Measurements from ENCODE around the gene GABBR2.

Gene GABBR2

DNA sequence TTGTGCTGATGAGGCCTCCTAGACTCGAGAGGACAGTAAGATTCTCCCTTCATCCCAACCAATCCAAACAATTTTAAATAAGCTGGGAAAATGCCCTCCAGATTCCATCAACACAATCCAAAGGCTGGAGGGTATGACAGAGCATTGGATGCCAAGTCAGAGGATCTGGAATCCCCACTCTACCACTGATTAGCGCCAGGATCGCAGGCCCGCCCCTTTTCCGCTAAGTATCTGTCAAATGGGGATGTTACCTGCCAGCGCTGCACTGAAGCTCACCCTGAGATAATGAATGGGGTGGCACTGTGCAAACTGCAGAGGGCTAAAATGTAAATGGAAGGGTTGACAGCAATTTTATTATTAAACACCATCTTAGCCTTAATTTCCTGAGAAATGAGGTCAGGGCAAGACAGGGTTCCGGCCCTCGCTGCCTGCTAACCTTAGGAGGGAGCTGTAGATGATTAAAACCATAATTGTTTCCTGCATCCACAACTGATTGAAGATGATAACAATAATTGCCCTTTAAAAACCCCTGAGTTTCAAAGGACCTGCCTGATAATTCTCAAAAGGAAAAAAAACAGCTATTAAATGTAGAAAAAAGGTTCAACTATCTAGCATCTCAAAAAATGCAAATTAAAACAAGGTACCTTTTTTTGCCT is 31.6 kb upstream of the GABBR2 start:
- Histone ChIP-seq H3K27ac (ENCODE audit: low read depth, low read length) (no peak overlapping the region), H3K4me1 (ENCODE audit: insufficient read depth, low read length) (no peaks in the 10 kb centered on the region), H3K9ac (ENCODE audit: low read depth, low read length) (no peak overlapping the region), H3K36me3 (ENCODE audit: insufficient read depth, low read length) (peaks cover 60% of the 10 kb centered on the region), H3K4me3 (ENCODE audit: low read length) (no peak overlapping the region), H3K9me3 (ENCODE audit: insufficient read depth, low read depth, low read length) (peaks cover 7% of the 10 kb centered on the region), H3K27me3 (ENCODE audit: insufficient read depth, low read length) (no peaks in the 10 kb centered on the region)
- WGBS = 94% methylated on average over 8 of the region's 8 CpGs

GRCh38 chr9:98738741-98739140 is 30.0 kb upstream of the GABBR2 start:
- Histone ChIP-seq H3K27ac (ENCODE audit: low read depth, low read length) (no peak overlapping the region), H3K36me3 (ENCODE audit: insufficient read depth, low read length) (peaks cover 60% of the 10 kb centered on the region), H3K4me1 (ENCODE audit: insufficient read depth, low read length) (no peaks in the 10 kb centered on the region)

GRCh38 chr9:98736226-98736625 is 27.5 kb upstream of the GABBR2 start:
- peaks cover 7% of the 10 kb centered on the region for H3K9me3 ChIP-seq (ENCODE audit: insufficient read depth, low read depth, low read length)
- peaks cover 52% of the 10 kb centered on the region for H3K36me3 ChIP-seq (ENCODE audit: insufficient read depth, low read length)
- WGBS = 95% methylated on average over 12 of the region's 12 CpGs
- no peaks in the 10 kb centered on the region for H3K4me1 ChIP-seq (ENCODE audit: insufficient read depth, low read length)
- H3K4me3 ChIP-seq (ENCODE audit: low read length) = no peak overlapping the region
- no peak overlapping the region for H3K27ac ChIP-seq (ENCODE audit: low read depth, low read length)
- H3K9ac ChIP-seq (ENCODE audit: low read depth, low read length) = no peak overlapping the region
- no peaks in the 10 kb centered on the region for H3K27me3 ChIP-seq (ENCODE audit: insufficient read depth, low read length)

More at GRCh38 chr9:98738741-98739140, 30.0 kb upstream of the GABBR2 start:
- Histone ChIP-seq H3K4me3 (ENCODE audit: low read length) (no peak overlapping the region), H3K9me3 (ENCODE audit: insufficient read depth, low read depth, low read length) (peaks cover 7% of the 10 kb centered on the region), H3K27me3 (ENCODE audit: insufficient read depth, low read length) (no peaks in the 10 kb centered on the region), H3K9ac (ENCODE audit: low read depth, low read length) (no peak overlapping the region)
- 96% methylated on average over 3 of the region's 3 CpGs for WGBS

- H3K9me3 ChIP-seq (ENCODE audit: insufficient read depth, low read depth, low read length) = no peaks in the 10 kb centered on the region
- H3K27me3 ChIP-seq (ENCODE audit: insufficient read depth, low read length) = no peaks in the 10 kb centered on the region
- WGBS = 96% methylated on average over 9 of the region's 9 CpGs
- H3K36me3 ChIP-seq (ENCODE audit: insufficient read depth, low read length) = peaks cover 41% of the 10 kb centered on the region
- H3K9ac ChIP-seq (ENCODE audit: low read depth, low read length) = no peak overlapping the region
- H3K4me3 ChIP-seq (ENCODE audit: low read length) = no peak overlapping the region
- no peak overlapping the region for H3K27ac ChIP-seq (ENCODE audit: low read depth, low read length)
- no peaks in the 10 kb centered on the region for H3K4me1 ChIP-seq (ENCODE audit: insufficient read depth, low read length)
These were observed 24.1 kb upstream of the GABBR2 start for GRCh38 chr9:98732801-98733200.

DNA sequence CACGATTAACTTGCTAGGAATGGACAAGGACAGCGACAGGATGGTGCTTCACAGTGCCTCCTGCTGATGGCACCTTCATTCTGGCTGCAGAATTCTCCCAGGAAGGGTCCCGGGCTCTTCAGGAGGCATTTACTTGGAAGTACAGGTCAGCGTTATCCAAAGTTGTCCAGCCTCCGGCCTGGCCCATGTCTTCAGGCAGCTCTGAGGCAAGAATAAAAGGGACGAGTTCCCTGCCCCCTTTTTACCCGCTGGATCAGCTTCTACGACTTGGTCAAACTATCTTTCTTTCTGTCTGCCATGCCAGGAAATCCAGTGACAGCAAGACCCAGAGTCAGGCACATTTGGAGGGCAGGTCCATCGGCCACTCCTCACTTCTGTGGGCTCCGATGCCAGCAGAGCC is 23.4 kb upstream of the GABBR2 start:
- no peaks in the 10 kb centered on the region for H3K9me3 ChIP-seq (ENCODE audit: insufficient read depth, low read depth, low read length)
- H3K36me3 ChIP-seq (ENCODE audit: insufficient read depth, low read length) = peaks cover 39% of the 10 kb centered on the region
- H3K27me3 ChIP-seq (ENCODE audit: insufficient read depth, low read length) = no peaks in the 10 kb centered on the region
- 93% methylated on average over 10 of the region's 10 CpGs for WGBS
- no peak overlapping the region for H3K9ac ChIP-seq (ENCODE audit: low read depth, low read length)
- no peak overlapping the region for H3K27ac ChIP-seq (ENCODE audit: low read depth, low read length)
- H3K4me1 ChIP-seq (ENCODE audit: insufficient read depth, low read length) = no peaks in the 10 kb centered on the region
- no peak overlapping the region for H3K4me3 ChIP-seq (ENCODE audit: low read length)

DNA sequence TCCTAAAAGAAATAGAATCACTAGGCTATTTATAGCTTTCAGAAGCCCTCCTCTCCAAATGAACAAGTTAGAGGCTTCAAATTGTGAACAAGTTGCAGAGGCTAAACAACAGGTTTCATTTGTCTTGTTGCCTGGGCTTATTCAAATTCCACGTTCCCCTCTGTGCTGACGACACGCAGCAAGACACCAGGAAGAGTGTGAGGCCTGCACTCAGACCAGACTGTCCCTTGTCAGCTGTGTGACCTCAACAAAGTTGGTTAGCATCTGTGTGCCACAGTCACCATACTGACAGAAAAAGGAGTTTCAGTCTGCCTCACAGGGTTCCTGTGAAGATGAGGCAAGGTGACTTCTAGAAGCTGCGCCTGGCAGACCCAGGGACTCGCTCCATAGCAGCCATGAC is 22.1 kb upstream of the GABBR2 start:
- Histone ChIP-seq H3K9ac (ENCODE audit: low read depth, low read length) (no peak overlapping the region), H3K9me3 (ENCODE audit: insufficient read depth, low read depth, low read length) (no peaks in the 10 kb centered on the region), H3K36me3 (ENCODE audit: insufficient read depth, low read length) (peaks cover 29% of the 10 kb centered on the region), H3K4me1 (ENCODE audit: insufficient read depth, low read length) (no peaks in the 10 kb centered on the region), H3K4me3 (ENCODE audit: low read length) (no peak overlapping the region), H3K27ac (ENCODE audit: low read depth, low read length) (no peak overlapping the region), H3K27me3 (ENCODE audit: insufficient read depth, low read length) (no peaks in the 10 kb centered on the region)
- 90% methylated on average over 5 of the region's 5 CpGs for whole genome bisulfite sequencing

- no peaks in the 10 kb centered on the region for H3K4me1 ChIP-seq (ENCODE audit: insufficient read depth, low read length)
- peaks cover 8% of the 10 kb centered on the region for H3K36me3 ChIP-seq (ENCODE audit: insufficient read depth, low read length)
- H3K27ac ChIP-seq (ENCODE audit: low read depth, low read length) = no peak overlapping the region
- H3K9me3 ChIP-seq (ENCODE audit: insufficient read depth, low read depth, low read length) = no peaks in the 10 kb centered on the region
- no peak overlapping the region for H3K9ac ChIP-seq (ENCODE audit: low read depth, low read length)
- no peak overlapping the region for H3K4me3 ChIP-seq (ENCODE audit: low read length)
- no peaks in the 10 kb centered on the region; the same call in 1 of the 2 replicates for H3K27me3 ChIP-seq (ENCODE audit: insufficient read depth, low read length)
- WGBS = 93% methylated on average over 11 of the region's 11 CpGs
These were observed 19.8 kb upstream of the GABBR2 start for GRCh38 chr9:98728500-98728899.

DNA sequence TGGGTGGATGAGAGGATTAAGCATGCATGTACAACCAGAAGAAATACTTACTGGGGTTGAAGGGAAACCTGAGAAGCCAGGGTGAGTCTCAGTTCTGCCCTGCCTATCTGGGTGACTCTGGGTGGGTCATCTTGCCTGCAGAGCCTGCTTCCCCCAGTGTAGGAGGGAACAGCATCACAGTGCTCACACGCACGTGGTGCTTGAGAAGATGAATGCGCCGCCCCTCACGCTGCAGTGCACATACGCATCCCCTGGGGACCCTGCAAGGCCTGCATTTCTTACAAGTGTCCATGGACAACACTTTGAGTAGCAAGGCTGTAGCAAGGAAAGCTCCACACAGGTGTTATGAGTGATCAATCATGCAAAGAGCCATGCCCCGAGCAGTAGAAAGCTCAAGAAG is 18.7 kb upstream of the GABBR2 start:
- Histone ChIP-seq H3K4me3 (ENCODE audit: low read length) (no peak overlapping the region), H3K36me3 (ENCODE audit: insufficient read depth, low read length) (no peaks in the 10 kb centered on the region), H3K9ac (ENCODE audit: low read depth, low read length) (no peak overlapping the region), H3K4me1 (ENCODE audit: insufficient read depth, low read length) (no peaks in the 10 kb centered on the region), H3K27me3 (ENCODE audit: insufficient read depth, low read length) (no peaks in the 10 kb centered on the region; the same call in 1 of the 2 replicates), H3K9me3 (ENCODE audit: insufficient read depth, low read depth, low read length) (no peaks in the 10 kb centered on the region), H3K27ac (ENCODE audit: low read depth, low read length) (no peak overlapping the region)
- 90% methylated on average over 7 of the region's 7 CpGs for WGBS

DNA sequence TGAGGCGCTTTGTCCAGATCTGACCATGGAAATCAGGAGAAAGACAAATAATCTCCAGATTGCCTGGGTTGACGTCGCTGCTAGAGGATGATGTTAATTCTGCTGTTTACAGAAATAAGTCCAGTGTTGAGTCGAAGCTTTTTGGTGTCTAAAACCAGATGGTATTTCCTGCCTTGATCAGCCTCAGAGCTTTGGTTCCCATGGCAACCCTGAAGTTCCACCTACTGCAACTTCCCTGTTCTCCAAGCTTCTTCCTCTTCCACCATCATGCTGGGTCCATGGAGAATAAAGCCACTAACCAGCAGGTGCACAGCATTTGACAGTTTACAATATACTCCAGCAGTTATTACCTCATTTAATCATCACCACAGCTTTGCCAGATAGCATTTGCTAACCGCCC is 18.0 kb upstream of the GABBR2 start:
- WGBS = 87% methylated on average over 5 of the region's 5 CpGs
- H3K4me1 ChIP-seq (ENCODE audit: insufficient read depth, low read length) = no peaks in the 10 kb centered on the region
- no peaks in the 10 kb centered on the region; the same call in 1 of the 2 replicates for H3K27me3 ChIP-seq (ENCODE audit: insufficient read depth, low read length)
- no peak overlapping the region for H3K9ac ChIP-seq (ENCODE audit: low read depth, low read length)
- H3K36me3 ChIP-seq (ENCODE audit: insufficient read depth, low read length) = no peaks in the 10 kb centered on the region
- H3K27ac ChIP-seq (ENCODE audit: low read depth, low read length) = no peak overlapping the region
- no peaks in the 10 kb centered on the region for H3K9me3 ChIP-seq (ENCODE audit: insufficient read depth, low read depth, low read length)
- H3K4me3 ChIP-seq (ENCODE audit: low read length) = no peak overlapping the region

DNA sequence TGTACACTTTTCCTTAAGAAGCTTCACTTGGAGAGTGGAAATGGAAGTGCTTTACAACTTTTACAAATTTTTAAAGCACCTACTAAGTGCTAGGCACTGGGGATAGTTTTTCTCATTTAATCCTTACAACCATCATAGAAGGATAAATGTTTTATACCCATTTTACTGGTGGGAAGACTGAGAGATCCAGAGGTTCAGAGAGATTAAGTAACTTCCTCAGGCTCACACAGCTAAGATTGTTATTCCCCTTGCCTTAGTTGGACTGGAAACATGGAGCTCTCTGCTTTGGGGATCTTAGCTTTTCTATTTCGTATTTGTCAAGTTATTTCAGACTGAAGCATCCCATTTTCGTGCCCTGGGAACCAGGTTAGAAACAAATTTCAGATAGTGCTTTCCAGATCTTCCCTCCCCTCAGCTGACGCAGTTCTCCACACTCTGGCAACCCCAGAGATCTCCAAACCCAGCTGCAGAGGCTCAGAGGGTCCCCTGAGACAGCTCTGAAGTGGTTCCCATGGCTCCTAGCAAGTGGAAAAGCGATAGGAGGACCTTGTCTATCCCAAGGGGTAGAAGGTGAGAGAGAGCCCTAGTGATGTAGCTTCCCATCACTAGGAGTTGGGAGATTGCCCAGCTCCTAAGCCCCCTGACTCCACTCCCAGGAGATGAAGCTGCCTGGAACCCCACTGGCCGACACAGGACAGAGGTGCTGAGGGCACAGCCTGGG is 16.2 kb upstream of the GABBR2 start:
- Histone ChIP-seq H3K4me1 (ENCODE audit: insufficient read depth, low read length) (no peaks in the 10 kb centered on the region), H3K4me3 (ENCODE audit: low read length) (no peak overlapping the region), H3K27me3 (ENCODE audit: insufficient read depth, low read length) (no peaks in the 10 kb centered on the region; the same call in 1 of the 2 replicates), H3K36me3 (ENCODE audit: insufficient read depth, low read length) (no peaks in the 10 kb centered on the region), H3K9me3 (ENCODE audit: insufficient read depth, low read depth, low read length) (no peaks in the 10 kb centered on the region), H3K27ac (ENCODE audit: low read depth, low read length) (no peak overlapping the region), H3K9ac (ENCODE audit: low read depth, low read length) (no peak overlapping the region)
- WGBS = 89% methylated on average over 5 of the region's 5 CpGs

GRCh38 chr9:98721643-98722042 is 12.9 kb upstream of the GABBR2 start:
- H3K4me1 ChIP-seq (ENCODE audit: insufficient read depth, low read length) = no peaks in the 10 kb centered on the region
- no peaks in the 10 kb centered on the region; the same call in 1 of the 2 replicates for H3K27me3 ChIP-seq (ENCODE audit: insufficient read depth, low read length)
- H3K36me3 ChIP-seq (ENCODE audit: insufficient read depth, low read length) = no peaks in the 10 kb centered on the region
- H3K4me3 ChIP-seq (ENCODE audit: low read length) = no peak overlapping the region
- no peak overlapping the region for H3K27ac ChIP-seq (ENCODE audit: low read depth, low read length)
- no peaks in the 10 kb centered on the region for H3K9me3 ChIP-seq (ENCODE audit: insufficient read depth, low read depth, low read length)
- 89% methylated on average over 2 of the region's 2 CpGs for WGBS
- H3K9ac ChIP-seq (ENCODE audit: low read depth, low read length) = no peak overlapping the region

Measured in HUES64 (cell line).